Epithelial cell of esophagus (primary cell): Measurements from ENCODE around the gene SMC3.
A peak's percentile ranks its signal among the peaks of the same experiment; 100 is the strongest.
"Not testable (repeated sequence)": the region's sequence is repeated elsewhere in the genome, so short reads cannot be mapped to it uniquely, and the experiment has no call there.

Source experiments
- DNase-seq: peaks from one replicate; pipeline ENCODE4 v3.0.0; 2010; ENCODE audit warnings: low read depth
- H3K4me3 ChIP-seq: 2 replicates; pipeline ENCODE4 v1.5.1; 2011; ENCODE audit warnings: mild to moderate bottlenecking, low read length, control low read depth
- CTCF ChIP-seq: IDR thresholded peaks from 2 replicates; pipeline ENCODE4 v1.5.1; 2011; ENCODE audit warnings: low read depth, mild to moderate bottlenecking, low read length, control low read depth, inconsistent platforms; ENCODE audit not compliant: insufficient read depth; ENCODE audit errors: missing control alignments

SMC3 gene

GRCh38 chr10:110615057-110615747, 47.7 kb downstream of the SMC3 start:
- H3K4me3 ChIP-seq: no peak overlapping the region
- DNase-seq: peak; percentile 21
- no peak for TF ChIP-seq CTCF

GRCh38 chr10:110616493-110617033, 49.1 kb downstream of the SMC3 start:
- no peak overlapping the region for H3K4me3 ChIP-seq
- no peak for TF ChIP-seq CTCF
- no peak for DNase-seq

- no peak for TF ChIP-seq CTCF
- no peak overlapping the region for H3K4me3 ChIP-seq
- no peak for DNase-seq
Measured at GRCh38 chr10:110617425-110618229, 50.1 kb downstream of the SMC3 start.

GRCh38 chr10:110618230-110618610, 50.7 kb downstream of the SMC3 start:
- DNase-seq: no peak
- no peak overlapping the region for H3K4me3 ChIP-seq
- TF ChIP-seq CTCF: no peak

- TF ChIP-seq CTCF: no peak
- no peak for DNase-seq
- no peak overlapping the region for H3K4me3 ChIP-seq
Measured at GRCh38 chr10:110619514-110620397, 52.3 kb downstream of the SMC3 start.

GRCh38 chr10:110620398-110620719, 52.9 kb downstream of the SMC3 start:
- TF ChIP-seq CTCF: no peak
- DNase-seq: no peak
- no peak overlapping the region for H3K4me3 ChIP-seq

- not testable (repeated sequence) for H3K4me3 ChIP-seq, DNase-seq
Measured at GRCh38 chr10:110623316-110623715, 55.8 kb downstream of the SMC3 start.
